Mucosa of descending colon (tissue), 3 donors: ENCODE data around the gene ZNF500. TPM values are rescaled to one million over a fixed set of nuclear protein-coding genes. Genes with fewer than 3 reads are reported as not detected.
A peak's percentile ranks its signal among the peaks of the same experiment; 100 is the strongest.

ENCODE experiments used
- ATAC-seq: fragments of 200-7000 bp; cut with Tn5 transposase; one replicate; pipeline ENCODE4 v1.9.1; 2020; ENCODE audit warnings: mild to moderate bottlenecking, moderate library complexity
- DNase-seq, 3 donors: peaks; one replicate each; pipeline ENCODE4 v3.0.0-alpha.2; 2020
- H3K36me3 ChIP-seq: fragments of 200-600 bp; one replicate; pipeline ENCODE4 v1.8.0; 2021; ENCODE audit warnings: low read depth, mild to moderate bottlenecking
- H3K4me1 ChIP-seq: fragments of 200-600 bp; one replicate; pipeline ENCODE4 v1.8.0; 2021; ENCODE audit warnings: low read depth, mild to moderate bottlenecking
- H3K4me3 ChIP-seq: fragments of 200-600 bp; one replicate; pipeline ENCODE4 v1.8.0; 2021; ENCODE audit warnings: mild to moderate bottlenecking
- H3K9me3 ChIP-seq: fragments of 200-600 bp; one replicate; pipeline ENCODE4 v1.8.0; 2021; ENCODE audit warnings: mild to moderate bottlenecking
- CTCF ChIP-seq: fragments of 200-600 bp; IDR thresholded peaks from one replicate; pipeline ENCODE4 v1.8.0; 2022; ENCODE audit warnings: antibody characterized with exemption, mild to moderate bottlenecking
- intact Hi-C, 2 donors: fragments of 100-400 bp; cut with DNase I in 1 of 2; cut with micrococcal nuclease in 1 of 2; formaldehyde crosslinking; loops; one replicate each; pipeline versions ENCODE4 v1.11.0 to v1.11.1; 2022; cut with DNase I, micrococcal nuclease
- total RNA-seq, 3 donors: library from RNA; stranded (reverse); fragmentation: NEBNext Ultra II Directional in 2 of 3; extraction: Animal tissue kit (Norgen Biotek cat#: 25700) in 2 of 3; gene quantifications; one replicate each; pipeline versions ENCODE4 v1.2.1 to v1.2.4, GENCODE V29; 2021 to 2023
- donor health status: DM: no; HTN: no; CAD: no; lungs with moderate emphysema.
- donor health status: DM: no; HTN: no; CAD: no.
- donor health status: DM: no; HTN: yes; CAD: no.

Gene ZNF500
- total RNA-seq, 3 donors from 2014 or later: 11.0 to 22.9 (median 18.8) TPM

- Histone ChIP-seq H3K9me3 (no peaks in the 10 kb centered on the region), H3K36me3 (no peaks in the 10 kb centered on the region), H3K4me3 (peak within 1 kb of the TSS; percentile 24), H3K4me1 (peaks cover 14% of the 10 kb centered on the region)
- DNase-seq (peak; percentile 86 to 88 (median 86)), ATAC-seq (peak; percentile 90)
- TF ChIP-seq CTCF: no peak
- intact Hi-C loops: no loop called here
These were observed 28.3 kb upstream of the ZNF500 start, which contains the start of gene SMIM22 for GRCh38 chr16:4795181-4795827. Gene SMIM22 (plus strand): TSS chr16:4795369. CDS start chr16:4795735, 366 bp downstream.

GRCh38 chr16:4792951-4793513 lies 26.1 kb upstream of the ZNF500 start:
- Histone ChIP-seq H3K4me3 (no peak overlapping the region), H3K4me1 (peaks cover 8% of the 10 kb centered on the region), H3K9me3 (no peaks in the 10 kb centered on the region), H3K36me3 (no peaks in the 10 kb centered on the region)
- no peak for TF ChIP-seq CTCF
- ATAC-seq (no peak), DNase-seq (no peak)
- intact Hi-C loops: no loop called here

- H3K4me1 ChIP-seq: no peaks in the 10 kb centered on the region
- H3K36me3 ChIP-seq: no peaks in the 10 kb centered on the region
- intact Hi-C loops: no loop called here
- ATAC-seq (no peak), DNase-seq (no peak)
- no peak for TF ChIP-seq CTCF
- no peaks in the 10 kb centered on the region for H3K9me3 ChIP-seq
- no peak overlapping the region for H3K4me3 ChIP-seq
These were observed 23.9 kb upstream of the ZNF500 start for GRCh38 chr16:4790871-4791270.

GRCh38 chr16:4790261-4790660 lies 23.3 kb upstream of the ZNF500 start:
- ATAC-seq: peak; percentile 5
- Histone ChIP-seq H3K4me1 (no peaks in the 10 kb centered on the region), H3K36me3 (no peaks in the 10 kb centered on the region), H3K4me3 (no peak overlapping the region), H3K9me3 (no peaks in the 10 kb centered on the region)
- intact Hi-C loops: no loop called here
- no peak for TF ChIP-seq CTCF
- no peak for DNase-seq

GRCh38 chr16:4788910-4789309 lies 21.9 kb upstream of the ZNF500 start:
- ATAC-seq (no peak), DNase-seq (no peak)
- intact Hi-C loops: no loop called here
- Histone ChIP-seq H3K9me3 (no peaks in the 10 kb centered on the region), H3K36me3 (no peaks in the 10 kb centered on the region), H3K4me1 (no peaks in the 10 kb centered on the region), H3K4me3 (no peak overlapping the region)
- no peak for TF ChIP-seq CTCF
